Smooth muscle cell (in vitro differentiated cells): Measurements from ENCODE around the gene GPC6. TPM values are rescaled to one million over a fixed set of nuclear protein-coding genes. Genes with fewer than 3 reads are reported as not detected.

Experiments used
- DNase-seq: peaks from one replicate; lab custom pipeline; 2025; ENCODE audit not compliant: unreplicated experiment; lab: John Stamatoyannopoulos, UW
- H2AFZ ChIP-seq: fragments of 200-600 bp; sonication (generic); 2 replicates; pipeline ENCODE4 v1.6.0; 2016; ENCODE audit warnings: antibody characterized with exemption, low read depth, mild to moderate bottlenecking
- H3F3A ChIP-seq: fragments of 200-600 bp; sonication (generic); 2 replicates; pipeline ENCODE4 v1.6.0; 2017; ENCODE audit warnings: antibody characterized with exemption, low read depth
- H3K27ac ChIP-seq: fragments of 200-600 bp; sonication (generic); 2 replicates; pipeline ENCODE4 v1.5.1; 2016; ENCODE audit warnings: low read depth, mild to moderate bottlenecking
- H3K27me3 ChIP-seq: fragments of 200-600 bp; sonication (generic); 2 replicates; pipeline ENCODE4 v1.6.1; 2016; ENCODE audit warnings: low read depth, mild to moderate bottlenecking
- H3K36me3 ChIP-seq: fragments of 200-600 bp; sonication (generic); 2 replicates; pipeline ENCODE4 v1.5.1; 2016; ENCODE audit warnings: low read depth
- H3K4me1 ChIP-seq: fragments of 200-600 bp; sonication (generic); 2 replicates; pipeline ENCODE4 v1.5.1; 2016; ENCODE audit warnings: low read depth
- H3K4me2 ChIP-seq: fragments of 200-600 bp; sonication (generic); 2 replicates; pipeline ENCODE4 v1.6.0; 2016; ENCODE audit warnings: mild to moderate bottlenecking
- H3K4me3 ChIP-seq: fragments of 200-600 bp; sonication (generic); 2 replicates; pipeline ENCODE4 v1.5.1; 2016; ENCODE audit warnings: mild to moderate bottlenecking
- H3K79me2 ChIP-seq: fragments of 200-600 bp; sonication (generic); 2 replicates; pipeline ENCODE4 v1.6.0; 2016; ENCODE audit warnings: low read depth, mild to moderate bottlenecking
- H3K9ac ChIP-seq: fragments of 200-600 bp; sonication (generic); 2 replicates; pipeline ENCODE4 v1.6.0; 2016; ENCODE audit warnings: low read depth
- H3K9me3 ChIP-seq: fragments of 200-600 bp; sonication (generic); replicated peaks from 2 replicates; pipeline ENCODE4 v1.5.1; 2016; ENCODE audit warnings: low read depth
- H4K20me1 ChIP-seq: fragments of 200-600 bp; sonication (generic); 2 replicates; pipeline ENCODE4 v1.6.0; 2016; ENCODE audit warnings: low read depth
- CTCF ChIP-seq: fragments of 200-600 bp; sonication (generic); IDR thresholded peaks from 2 replicates; pipeline ENCODE4 v1.5.1; 2017; ENCODE audit warnings: borderline replicate concordance, mild to moderate bottlenecking, antibody characterized with exemption; ENCODE audit not compliant: insufficient read depth, poor library complexity, severe bottlenecking
- WGBS: methylation state at CpG from one replicate; pipeline ENCODE4 v1.1.7; 2016; ENCODE audit warnings: low lambda C conversion rate; 5-methylcytosine and 5-hydroxymethylcytosine counted together
- polyA plus RNA-seq: library from polyadenylated mRNA; unstranded; fragments of >200 nt; fragmentation: Nextera tagmentation; extraction: Ambion mirVana; gene quantifications from 2 replicates; pipeline ENCODE4 v1.2.1, GENCODE V29; 2016
- total RNA-seq: library from RNA; depleted of rRNA; stranded (reverse); fragments of >200 nt; gene quantifications from 2 replicates; pipeline ENCODE4 v1.2.3, GENCODE V29; 2014

The GPC6 gene
- total and polyA plus RNA-seq, 2 experiments from 2014 or later = 19.7 to 68.5 TPM

GRCh38 chr13:94154367-94154766 is 927.8 kb downstream of the GPC6 start:
- H4K20me1 ChIP-seq = no peaks in the 10 kb centered on the region
- no peak overlapping the region for H3K9ac ChIP-seq
- no peaks in the 10 kb centered on the region for H3K4me1 ChIP-seq
- no peak overlapping the region for H2AFZ ChIP-seq
- TF ChIP-seq CTCF = no peak
- no peaks in the 10 kb centered on the region for H3F3A ChIP-seq
- H3K4me2 ChIP-seq = no peak overlapping the region
- no peak overlapping the region for H3K4me3 ChIP-seq
- H3K36me3 ChIP-seq = no peaks in the 10 kb centered on the region
- no peak overlapping the region for H3K27ac ChIP-seq
- 86% methylated on average over 2 of the region's 2 CpGs for WGBS
- H3K9me3 ChIP-seq = no peaks in the 10 kb centered on the region
- DNase-seq = no peak
- H3K27me3 ChIP-seq = no peaks in the 10 kb centered on the region
- no peaks in the 10 kb centered on the region for H3K79me2 ChIP-seq

- H3K4me2 ChIP-seq = no peak overlapping the region
- H3K4me3 ChIP-seq = no peak overlapping the region
- no peaks in the 10 kb centered on the region for H3K79me2 ChIP-seq
- DNase-seq = no peak
- H3K27me3 ChIP-seq = no peaks in the 10 kb centered on the region
- H3K9ac ChIP-seq = no peak overlapping the region
- WGBS = 94% methylated on average over 2 of the region's 2 CpGs
- no peaks in the 10 kb centered on the region for H3F3A ChIP-seq
- TF ChIP-seq CTCF = no peak
- H3K36me3 ChIP-seq = no peaks in the 10 kb centered on the region
- H4K20me1 ChIP-seq = no peaks in the 10 kb centered on the region
- no peak overlapping the region for H2AFZ ChIP-seq
- H3K4me1 ChIP-seq = no peaks in the 10 kb centered on the region
- no peaks in the 10 kb centered on the region for H3K9me3 ChIP-seq
- H3K27ac ChIP-seq = no peak overlapping the region
These were observed 931.2 kb downstream of the GPC6 start for GRCh38 chr13:94157705-94158218.

GRCh38 chr13:94160875-94161274 is 934.3 kb downstream of the GPC6 start:
- Histone ChIP-seq H3K9ac (no peak overlapping the region), H3F3A (no peaks in the 10 kb centered on the region), H3K27ac (no peak overlapping the region), H3K4me1 (no peaks in the 10 kb centered on the region), H4K20me1 (no peaks in the 10 kb centered on the region), H3K79me2 (no peaks in the 10 kb centered on the region), H3K27me3 (no peaks in the 10 kb centered on the region), H3K4me3 (no peak overlapping the region), H2AFZ (no peak overlapping the region), H3K9me3 (no peaks in the 10 kb centered on the region), H3K36me3 (no peaks in the 10 kb centered on the region), H3K4me2 (no peak overlapping the region)
- TF ChIP-seq CTCF = no peak
- WGBS = 99% methylated on average over 2 of the region's 2 CpGs
- DNase-seq = no peak

- H3K4me2 ChIP-seq = no peak overlapping the region
- TF ChIP-seq CTCF = no peak
- no peak overlapping the region for H3K4me3 ChIP-seq
- no peak for DNase-seq
- H2AFZ ChIP-seq = no peak overlapping the region
- WGBS = 99% methylated on average over 2 of the region's 2 CpGs
- H3K27me3 ChIP-seq = no peaks in the 10 kb centered on the region
- H3K9ac ChIP-seq = no peak overlapping the region
- H3K79me2 ChIP-seq = no peaks in the 10 kb centered on the region
- no peaks in the 10 kb centered on the region for H4K20me1 ChIP-seq
- no peaks in the 10 kb centered on the region for H3K4me1 ChIP-seq
- no peaks in the 10 kb centered on the region for H3K9me3 ChIP-seq
- H3K36me3 ChIP-seq = no peaks in the 10 kb centered on the region
- no peaks in the 10 kb centered on the region for H3F3A ChIP-seq
- no peak overlapping the region for H3K27ac ChIP-seq
These were observed 935.7 kb downstream of the GPC6 start for GRCh38 chr13:94162289-94162688.
